Activated CD4-positive, alpha-beta T cell treated with anti-CD3 and anti-CD28 coated beads, Interleukin-2, amount 50 U/mL, for 48 hours (primary cell): ENCODE data around the gene MSI2.

Experiments used
- DNase-seq, 2 experiments: peaks; one replicate each; pipeline ENCODE4 v3.0.0-alpha.2; 2020

The MSI2 gene

GRCh38 chr17:57467226-57467625 is 210.9 kb downstream of the MSI2 start:
- DNase-seq, result no peak

GRCh38 chr17:57467801-57468200 is 211.5 kb downstream of the MSI2 start:
- DNase-seq, result no peak

GRCh38 chr17:57468932-57469775 is 212.8 kb downstream of the MSI2 start:
- DNase-seq, result no peak

- no peak for DNase-seq
Measured at GRCh38 chr17:57470906-57471305, 214.6 kb downstream of the MSI2 start.

GRCh38 chr17:57471868-57472368 is 215.6 kb downstream of the MSI2 start:
- no peak for DNase-seq

- DNase-seq, result no peak
Measured at GRCh38 chr17:57475796-57476195, 219.5 kb downstream of the MSI2 start.

GRCh38 chr17:57477522-57478362 is 221.4 kb downstream of the MSI2 start:
- no peak for DNase-seq

- DNase-seq, result no peak
Measured at GRCh38 chr17:57478478-57479250, 222.3 kb downstream of the MSI2 start.

GRCh38 chr17:57480438-57481196 is 224.3 kb downstream of the MSI2 start:
- no peak for DNase-seq

- no peak for DNase-seq
Measured at GRCh38 chr17:57481910-57482391, 225.6 kb downstream of the MSI2 start.

GRCh38 chr17:57482657-57483056 is 226.3 kb downstream of the MSI2 start:
- no peak for DNase-seq

- DNase-seq, result no peak
Measured at GRCh38 chr17:57484081-57484666, 227.9 kb downstream of the MSI2 start.

- no peak for DNase-seq
Measured at GRCh38 chr17:57484826-57485565, 228.7 kb downstream of the MSI2 start.

GRCh38 chr17:57485566-57485865 is 229.2 kb downstream of the MSI2 start:
- no peak for DNase-seq

GRCh38 chr17:57485916-57486881 is 229.9 kb downstream of the MSI2 start:
- DNase-seq, result no peak

- no peak for DNase-seq
Measured at GRCh38 chr17:57486882-57487301, 230.6 kb downstream of the MSI2 start.

- no peak for DNase-seq
Measured at GRCh38 chr17:57487573-57487972, 231.2 kb downstream of the MSI2 start.

GRCh38 chr17:57488856-57489255 is 232.5 kb downstream of the MSI2 start:
- DNase-seq, result no peak

- no peak for DNase-seq
Measured at GRCh38 chr17:57489321-57489720, 233.0 kb downstream of the MSI2 start.
